Measurements from ENCODE around the gene DENND6A. TPM values are rescaled to one million over a fixed set of nuclear protein-coding genes. Genes with fewer than 3 reads are reported as not detected.
"Not testable (repeated sequence)": the region's sequence is repeated elsewhere in the genome, so short reads cannot be mapped to it uniquely, and the experiment has no call there.

DENND6A gene
- total RNA-seq, 6 experiments from 2014 or later = 7.8 to 11.9 (median 9.8) TPM

DNA sequence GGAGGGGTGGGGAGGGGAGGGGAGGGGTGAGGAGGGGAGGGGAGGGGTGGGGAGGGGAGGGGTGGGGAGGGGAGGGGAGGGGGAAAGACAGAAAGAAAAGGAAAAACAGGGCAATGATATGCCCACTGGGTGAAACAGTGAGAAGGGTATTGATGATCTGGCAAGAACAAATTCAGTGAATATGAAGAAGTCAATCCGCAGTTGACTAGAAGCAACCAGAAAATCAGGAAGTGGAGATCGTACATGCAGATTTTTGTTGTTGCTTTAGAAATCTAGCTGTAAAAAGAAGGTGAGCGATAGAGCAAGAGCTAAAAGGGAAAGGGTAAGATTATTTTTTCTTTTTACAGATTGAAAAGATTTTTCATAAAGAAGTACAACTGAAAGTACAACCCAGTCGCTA lies 48.1 kb downstream of the DENND6A start:
- Mint-ChIP-seq H3K9me3 (peaks cover 13% of the 10 kb centered on the region), H3K4me1 (ENCODE audit: low read depth) (peaks cover 6% of the 10 kb centered on the region), H3K4me3 (no peak overlapping the region), H3K27ac (no peak overlapping the region), H3K36me3 (ENCODE audit: low read depth) (peaks cover 26% of the 10 kb centered on the region), H3K27me3 (ENCODE audit: insufficient read depth) (0 out of 2 replicates have a peak, but pooled peaks cover 2% of the 10 kb centered on the region)
- TF ChIP-seq, protein P1, sequence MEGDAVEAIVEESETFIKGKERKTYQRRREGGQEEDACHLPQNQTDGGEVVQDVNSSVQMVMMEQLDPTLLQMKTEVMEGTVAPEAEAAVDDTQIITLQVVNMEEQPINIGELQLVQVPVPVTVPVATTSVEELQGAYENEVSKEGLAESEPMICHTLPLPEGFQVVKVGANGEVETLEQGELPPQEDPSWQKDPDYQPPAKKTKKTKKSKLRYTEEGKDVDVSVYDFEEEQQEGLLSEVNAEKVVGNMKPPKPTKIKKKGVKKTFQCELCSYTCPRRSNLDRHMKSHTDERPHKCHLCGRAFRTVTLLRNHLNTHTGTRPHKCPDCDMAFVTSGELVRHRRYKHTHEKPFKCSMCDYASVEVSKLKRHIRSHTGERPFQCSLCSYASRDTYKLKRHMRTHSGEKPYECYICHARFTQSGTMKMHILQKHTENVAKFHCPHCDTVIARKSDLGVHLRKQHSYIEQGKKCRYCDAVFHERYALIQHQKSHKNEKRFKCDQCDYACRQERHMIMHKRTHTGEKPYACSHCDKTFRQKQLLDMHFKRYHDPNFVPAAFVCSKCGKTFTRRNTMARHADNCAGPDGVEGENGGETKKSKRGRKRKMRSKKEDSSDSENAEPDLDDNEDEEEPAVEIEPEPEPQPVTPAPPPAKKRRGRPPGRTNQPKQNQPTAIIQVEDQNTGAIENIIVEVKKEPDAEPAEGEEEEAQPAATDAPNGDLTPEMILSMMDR (IDR thresholded peaks at IDR 0.05) = no peak
- no peak for DNase-seq

DNA sequence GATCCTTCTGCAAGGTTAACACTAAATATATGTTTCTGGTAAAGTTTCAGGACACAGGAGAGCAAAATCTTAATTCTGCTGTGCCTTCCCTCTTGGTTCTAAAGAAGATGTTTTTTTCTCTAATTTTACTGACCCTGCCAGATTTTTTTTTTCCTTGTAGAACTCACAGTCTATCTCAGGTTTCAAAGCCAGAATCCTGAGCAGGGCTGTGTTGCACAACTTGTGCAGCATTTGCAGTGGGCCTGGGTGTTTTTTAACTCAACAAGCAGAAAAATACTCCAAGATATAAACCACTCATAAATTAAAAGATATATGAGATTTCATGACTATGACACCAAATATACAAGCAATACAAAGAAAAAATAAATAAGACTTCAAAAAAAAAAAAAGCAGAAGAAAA lies 55.5 kb downstream of the DENND6A start:
- no peaks in the 10 kb centered on the region for H3K9me3 Mint-ChIP-seq
- peaks cover 18% of the 10 kb centered on the region for H3K36me3 Mint-ChIP-seq (ENCODE audit: low read depth)
- no peaks in the 10 kb centered on the region for H3K27me3 Mint-ChIP-seq (ENCODE audit: insufficient read depth)
- no peak for DNase-seq
- no peaks in the 10 kb centered on the region for H3K4me1 Mint-ChIP-seq (ENCODE audit: low read depth)
- no peak overlapping the region for H3K4me3 Mint-ChIP-seq
- H3K27ac Mint-ChIP-seq = no peak overlapping the region
- TF ChIP-seq, protein P1 (IDR thresholded peaks at IDR 0.05) = no peak

DNA sequence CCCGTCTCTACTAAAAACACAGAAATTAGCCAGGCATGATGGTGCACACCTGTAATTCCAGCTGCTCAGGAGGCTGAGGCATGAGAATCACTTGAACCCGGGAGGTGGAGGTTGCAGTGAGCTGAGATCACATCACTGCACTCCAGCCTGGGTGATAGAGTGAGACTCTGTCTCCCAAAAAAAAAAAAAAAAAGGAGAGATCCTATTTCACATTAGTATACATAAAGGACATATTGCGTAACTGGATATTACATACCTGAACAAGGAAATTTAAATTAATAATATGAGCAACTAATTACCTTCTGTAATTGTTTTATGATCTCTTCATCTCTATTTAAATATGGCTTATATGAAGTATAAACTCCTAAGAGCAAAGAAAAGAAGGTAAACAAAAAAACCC lies 58.6 kb downstream of the DENND6A start:
- H3K4me3 Mint-ChIP-seq; H3K9me3 Mint-ChIP-seq; H3K4me1 Mint-ChIP-seq (ENCODE audit: low read depth); DNase-seq; H3K27me3 Mint-ChIP-seq (ENCODE audit: insufficient read depth); H3K27ac Mint-ChIP-seq: not testable (repeated sequence)
- peaks cover 18% of the 10 kb centered on the region for H3K36me3 Mint-ChIP-seq (ENCODE audit: low read depth)

DNA sequence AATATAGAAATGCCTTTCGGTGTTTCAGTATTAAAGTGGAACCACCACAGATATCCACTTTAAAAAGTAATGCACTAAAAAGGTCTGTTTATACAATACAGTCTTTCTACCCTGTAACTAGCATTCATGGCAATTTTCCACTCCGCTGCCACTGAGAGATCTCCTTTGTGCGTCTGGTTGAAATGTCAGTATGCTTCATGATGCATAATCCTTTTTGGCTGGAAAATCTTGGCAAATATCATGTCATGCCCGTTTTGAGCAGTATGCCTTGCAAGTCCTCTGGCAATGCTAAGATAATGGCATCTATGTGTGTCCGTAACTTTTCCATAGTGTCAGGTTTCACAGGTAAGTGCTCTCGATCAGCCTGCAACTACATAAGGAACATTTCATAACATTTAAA lies 64.9 kb downstream of the DENND6A start:
- H3K36me3 Mint-ChIP-seq (ENCODE audit: low read depth) = peaks cover 15% of the 10 kb centered on the region
- TF ChIP-seq, protein P1 (IDR thresholded peaks at IDR 0.05) = no peak
- no peak overlapping the region for H3K4me3 Mint-ChIP-seq
- no peak for DNase-seq
- no peaks in the 10 kb centered on the region for H3K4me1 Mint-ChIP-seq (ENCODE audit: low read depth)
- no peaks in the 10 kb centered on the region for H3K27me3 Mint-ChIP-seq (ENCODE audit: insufficient read depth)
- H3K27ac Mint-ChIP-seq = no peak overlapping the region
- H3K9me3 Mint-ChIP-seq = no peaks in the 10 kb centered on the region

DNA sequence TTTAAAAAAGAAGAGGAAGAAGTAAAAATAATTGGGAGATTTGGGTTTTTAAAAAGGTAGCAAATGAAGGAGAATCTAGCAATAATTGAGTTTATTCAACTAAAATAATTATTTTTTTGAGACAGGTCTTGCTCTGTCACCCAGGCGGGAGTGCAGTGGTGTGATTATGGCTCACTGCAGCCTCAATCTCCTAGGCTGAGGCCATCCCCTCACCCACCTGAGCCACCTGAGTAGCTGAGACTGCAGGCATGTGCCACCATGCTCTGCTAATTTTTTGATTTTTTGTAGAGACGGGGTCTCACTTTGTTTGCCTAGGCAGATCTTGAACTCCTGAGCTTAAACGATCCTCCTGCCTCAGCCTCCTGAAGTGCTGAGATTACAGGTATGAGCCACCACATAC lies 68.1 kb downstream of the DENND6A start:
- TF ChIP-seq, protein P1 (IDR thresholded peaks at IDR 0.05) = no peak
- no peak for DNase-seq
- H3K27me3 Mint-ChIP-seq (ENCODE audit: insufficient read depth) = no peaks in the 10 kb centered on the region; the same call in 1 of the 2 replicates
- peaks cover 11% of the 10 kb centered on the region for H3K36me3 Mint-ChIP-seq (ENCODE audit: low read depth)
- H3K4me3 Mint-ChIP-seq = no peak overlapping the region
- H3K9me3 Mint-ChIP-seq = no peaks in the 10 kb centered on the region
- no peaks in the 10 kb centered on the region for H3K4me1 Mint-ChIP-seq (ENCODE audit: low read depth)
- H3K27ac Mint-ChIP-seq = no peak overlapping the region

DNA sequence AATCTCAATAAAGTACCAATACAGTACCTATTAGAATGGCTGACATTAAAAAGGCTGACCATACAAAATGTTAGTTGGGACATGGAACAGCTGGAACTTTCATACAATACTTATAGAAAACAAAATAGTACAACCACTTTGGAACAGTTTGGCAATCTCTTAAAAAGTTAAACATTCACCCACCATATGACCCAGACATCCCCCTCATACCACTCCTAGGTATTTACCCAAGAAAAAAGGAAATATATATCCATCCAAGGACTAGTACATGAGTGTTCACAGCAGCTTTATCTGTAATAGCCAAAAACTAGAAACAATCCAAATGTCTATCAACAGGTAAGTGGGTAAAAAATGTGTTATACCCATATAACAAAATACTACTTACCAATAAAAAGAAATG lies 70.5 kb downstream of the DENND6A start:
- Mint-ChIP-seq H3K4me1 (ENCODE audit: low read depth) (no peaks in the 10 kb centered on the region), H3K27ac (no peak overlapping the region), H3K36me3 (ENCODE audit: low read depth) (peaks cover under 1% of the 10 kb centered on the region; the same call in 1 of the 2 replicates), H3K9me3 (no peaks in the 10 kb centered on the region), H3K4me3 (no peak overlapping the region), H3K27me3 (ENCODE audit: insufficient read depth) (no peaks in the 10 kb centered on the region; the same call in 1 of the 2 replicates)
- no peak for DNase-seq
- TF ChIP-seq, protein P1 (IDR thresholded peaks at IDR 0.05) = no peak

All from HFFc6 (cell line).